Tibial nerve (tissue), 4 donors: ENCODE data around the gene GALK1.

ENCODE experiments used
- CTCF ChIP-seq, 5 experiments: fragments of 200-600 bp in 3 of 5; fragments of 450-650 bp in 2 of 5; sonication (generic) in 3 of 5; IDR thresholded peaks; one replicate each; pipeline ENCODE4 v1.5.1; 2016 to 2019; ENCODE audit warnings: antibody characterized with exemption in 5 of 5, mild to moderate bottlenecking in 3 of 5, moderate library complexity in 2 of 5
- EP300 ChIP-seq, 2 donors: sonication (generic); formaldehyde crosslinking; IDR thresholded peaks; one replicate each; pipeline ENCODE4 v1.6.1; 2017; ENCODE audit warnings: antibody characterized with exemption in 2 of 2, mild to moderate bottlenecking in 1 of 2
- POLR2A ChIP-seq, 2 donors: fragments of 450-650 bp; IDR thresholded peaks; one replicate each; pipeline ENCODE4 v1.6.1; 2017; ENCODE audit warnings: antibody characterized with exemption in 2 of 2, mild to moderate bottlenecking in 2 of 2, moderate library complexity in 2 of 2

GRCh38 chr17:75767881-75768280, 2.9 kb upstream of the GALK1 start:
- TF ChIP-seq EP300 (IDR thresholded peaks at IDR 0.05) (no peak), CTCF (IDR thresholded peaks at IDR 0.05) (no peak), POLR2A (IDR thresholded peaks at IDR 0.05) (no peak)
